Measurements from ENCODE around the gene NKPD1.

GRCh38 chr19:45205810-45206209, 45.0 kb upstream of the NKPD1 start:
- TF ChIP-seq POLR2A (IDR thresholded peaks at IDR 0.05), result no peak
- TF ChIP-seq, protein P1, sequence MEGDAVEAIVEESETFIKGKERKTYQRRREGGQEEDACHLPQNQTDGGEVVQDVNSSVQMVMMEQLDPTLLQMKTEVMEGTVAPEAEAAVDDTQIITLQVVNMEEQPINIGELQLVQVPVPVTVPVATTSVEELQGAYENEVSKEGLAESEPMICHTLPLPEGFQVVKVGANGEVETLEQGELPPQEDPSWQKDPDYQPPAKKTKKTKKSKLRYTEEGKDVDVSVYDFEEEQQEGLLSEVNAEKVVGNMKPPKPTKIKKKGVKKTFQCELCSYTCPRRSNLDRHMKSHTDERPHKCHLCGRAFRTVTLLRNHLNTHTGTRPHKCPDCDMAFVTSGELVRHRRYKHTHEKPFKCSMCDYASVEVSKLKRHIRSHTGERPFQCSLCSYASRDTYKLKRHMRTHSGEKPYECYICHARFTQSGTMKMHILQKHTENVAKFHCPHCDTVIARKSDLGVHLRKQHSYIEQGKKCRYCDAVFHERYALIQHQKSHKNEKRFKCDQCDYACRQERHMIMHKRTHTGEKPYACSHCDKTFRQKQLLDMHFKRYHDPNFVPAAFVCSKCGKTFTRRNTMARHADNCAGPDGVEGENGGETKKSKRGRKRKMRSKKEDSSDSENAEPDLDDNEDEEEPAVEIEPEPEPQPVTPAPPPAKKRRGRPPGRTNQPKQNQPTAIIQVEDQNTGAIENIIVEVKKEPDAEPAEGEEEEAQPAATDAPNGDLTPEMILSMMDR (IDR thresholded peaks at IDR 0.05), result no peak
